Activated CD4-positive, alpha-beta T cell treated with anti-CD3 and anti-CD28 coated beads, Interleukin-2, amount 50 U/mL, for 24 hours (primary cell): ENCODE data around the gene SASH3.

ENCODE experiments used
- DNase-seq, 2 donors: peaks; one replicate each; pipeline ENCODE4 v3.0.0-alpha.2; 2020; ENCODE audit warnings: low read depth in 1 of 2, low spot score in 1 of 2

The SASH3 gene

DNA sequence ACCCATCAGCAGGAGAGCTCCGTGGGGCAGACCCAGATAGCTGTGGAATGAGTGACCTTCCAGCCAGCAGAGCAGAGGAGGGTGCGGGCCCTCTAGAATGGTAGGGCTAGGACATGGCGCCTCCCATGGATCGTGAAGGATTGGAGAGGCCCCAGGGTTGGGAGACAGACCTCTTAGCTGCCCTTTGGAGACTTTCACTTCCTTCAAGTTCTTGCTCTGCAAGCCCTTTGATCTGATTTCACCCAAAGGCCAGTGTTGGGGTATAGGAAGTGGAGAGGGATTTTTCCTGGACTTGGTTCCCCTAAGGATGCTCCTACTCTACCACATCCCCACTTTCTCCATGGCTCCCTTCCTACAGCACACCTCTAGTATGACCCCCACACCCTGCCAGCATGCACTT, 3.0 kb downstream of the SASH3 start:
- DNase-seq = no peak

DNA sequence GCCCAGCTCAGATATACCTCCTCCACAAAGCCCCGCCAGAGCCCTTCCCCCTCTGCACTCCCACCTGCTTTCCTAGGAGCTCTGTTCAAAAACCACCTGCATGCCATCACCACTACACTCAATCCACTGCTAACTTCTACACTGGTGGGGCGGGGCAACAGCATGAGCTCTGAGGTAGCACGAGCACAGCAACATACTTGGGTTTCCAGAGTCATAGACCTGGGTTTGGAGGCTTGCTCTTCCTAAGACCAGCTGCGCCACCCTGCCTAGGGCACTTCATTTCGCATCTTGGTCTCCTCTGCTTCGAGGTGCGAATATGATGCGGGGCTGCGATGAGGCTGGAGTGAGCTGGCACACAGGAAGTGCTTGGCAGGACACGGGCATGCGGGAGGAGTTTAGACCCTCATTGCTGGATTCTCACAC, 3.6 kb downstream of the SASH3 start:
- DNase-seq = no peak

DNA sequence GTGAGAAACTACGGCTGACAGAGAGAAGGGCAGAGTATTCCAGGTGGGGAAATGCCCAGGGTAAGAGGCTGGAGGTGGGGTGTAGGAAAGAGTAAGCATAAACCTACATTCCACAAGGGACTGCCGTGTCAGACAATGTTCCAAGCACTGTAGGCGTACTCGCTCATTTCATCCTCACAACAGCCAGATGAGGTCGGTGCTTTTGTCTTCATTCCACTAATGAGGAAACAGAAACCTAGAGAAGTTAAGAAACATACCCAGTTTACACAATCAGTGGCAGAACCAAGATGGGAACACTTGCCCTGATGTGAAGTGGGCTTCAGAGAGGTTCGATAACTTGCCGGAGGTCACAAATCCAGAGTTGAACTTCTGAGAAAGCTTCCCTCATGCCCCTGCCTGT, 4.6 kb downstream of the SASH3 start:
- DNase-seq = no peak

DNA sequence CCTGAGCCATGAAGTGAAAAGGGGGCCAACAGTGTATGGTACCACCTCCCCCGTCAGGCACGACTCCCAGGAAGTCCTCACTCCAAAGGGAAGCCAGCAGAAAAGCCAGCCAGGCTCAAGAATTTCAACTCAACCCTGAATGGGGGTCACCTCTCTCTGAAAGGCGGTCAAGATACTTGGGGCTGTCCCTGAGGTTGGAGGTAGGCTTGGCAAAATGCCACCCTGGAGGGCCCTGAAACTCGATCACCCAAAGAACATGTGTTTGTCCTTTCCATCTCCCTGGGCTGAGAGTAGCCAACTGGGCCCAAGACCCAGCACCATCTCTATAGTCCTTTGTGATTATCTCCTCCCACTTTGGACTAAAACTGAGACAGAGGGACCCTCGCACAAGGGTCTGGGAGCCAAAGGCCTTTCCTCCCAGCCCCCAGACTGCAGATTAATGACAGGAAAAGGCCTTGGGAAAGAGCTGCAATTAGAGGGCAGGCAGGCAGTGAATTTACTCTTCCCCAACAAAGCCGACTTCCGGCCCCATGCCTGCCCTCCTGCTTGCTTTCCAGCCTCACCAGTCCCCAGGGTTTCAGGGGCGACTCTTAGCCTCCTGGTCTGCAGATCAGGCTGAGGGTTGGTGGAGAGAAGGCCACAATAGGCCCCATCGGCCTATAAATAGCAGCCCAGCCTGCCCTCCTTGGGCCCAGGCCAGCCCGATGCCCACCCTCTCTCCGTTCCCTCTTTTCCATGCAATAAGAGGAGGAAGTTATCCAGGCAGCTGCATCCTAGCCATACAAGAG, 5.6 kb downstream of the SASH3 start:
- DNase-seq = no peak

DNA sequence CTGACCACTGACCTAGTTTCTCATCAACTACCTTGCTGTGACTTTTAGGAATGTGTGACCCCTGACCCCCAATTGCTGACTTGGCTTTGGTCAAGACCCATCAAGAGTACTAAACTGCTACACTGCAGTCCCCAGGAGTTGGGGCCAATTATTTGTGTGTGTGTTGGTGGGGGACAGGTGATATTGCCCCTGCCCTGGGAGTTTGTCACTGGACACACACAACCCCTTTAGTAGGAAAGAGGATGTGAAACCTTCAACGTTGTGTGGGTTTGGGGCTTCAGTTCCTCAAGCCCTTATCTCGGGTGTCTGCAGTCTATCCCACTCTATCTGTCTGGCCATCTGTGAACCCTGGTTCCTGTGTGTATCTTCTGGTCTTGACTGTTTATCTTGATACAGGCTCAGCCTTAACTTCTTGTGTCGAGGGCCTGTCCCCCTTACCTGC, 6.5 kb downstream of the SASH3 start:
- DNase-seq = no peak

GRCh38 chrX:129787336-129788055, 7.7 kb downstream of the SASH3 start:
- DNase-seq = no peak

DNA sequence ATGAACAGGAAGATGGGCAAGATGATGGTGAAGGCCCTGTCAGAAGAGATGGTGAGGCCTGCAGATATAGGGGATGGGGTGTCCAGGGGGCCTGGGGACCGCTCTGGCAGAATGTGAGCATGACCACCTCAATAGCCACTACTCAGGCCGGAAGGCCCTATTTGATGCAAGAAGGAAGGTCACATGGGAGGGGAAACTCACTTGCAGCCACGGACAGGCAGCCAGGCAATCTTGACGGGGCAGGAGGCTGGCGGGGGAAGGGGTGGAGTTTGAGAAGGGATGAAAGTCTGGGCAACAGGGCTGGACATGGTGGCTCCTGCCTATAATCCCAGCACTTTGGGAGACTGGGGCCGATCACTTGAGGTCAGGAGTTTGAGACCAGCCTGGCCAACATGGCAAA, 8.8 kb downstream of the SASH3 start:
- no peak for DNase-seq

GRCh38 chrX:129790146-129790545, 10.4 kb downstream of the SASH3 start:
- DNase-seq = no peak

DNA sequence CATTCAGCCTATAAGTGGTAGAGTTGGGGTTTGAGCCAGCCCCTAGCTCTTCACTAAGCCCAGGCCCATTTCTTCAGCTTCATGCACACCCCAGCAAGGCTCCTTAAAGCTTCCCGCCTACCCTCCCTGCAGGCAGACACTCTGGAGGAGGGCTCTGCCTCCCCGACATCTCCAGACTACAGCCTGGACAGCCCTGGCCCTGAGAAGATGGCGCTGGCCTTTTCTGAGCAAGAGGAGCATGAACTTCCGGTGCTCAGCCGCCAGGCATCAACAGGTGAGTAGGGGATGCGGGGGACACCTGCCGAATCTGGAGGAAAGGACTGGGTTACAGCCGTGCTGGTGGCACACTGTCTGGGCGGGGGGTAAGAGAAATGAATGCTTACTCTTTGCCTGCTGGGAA, 11.1 kb downstream of the SASH3 start:
- no peak for DNase-seq

- DNase-seq = no peak
These were observed 11.6 kb downstream of the SASH3 start for GRCh38 chrX:129791336-129791735.

- DNase-seq = no peak
These were observed 12.3 kb downstream of the SASH3 start for GRCh38 chrX:129791961-129792570.

- DNase-seq = no peak
These were observed 13.0 kb downstream of the SASH3 start for GRCh38 chrX:129792586-129793291.

DNA sequence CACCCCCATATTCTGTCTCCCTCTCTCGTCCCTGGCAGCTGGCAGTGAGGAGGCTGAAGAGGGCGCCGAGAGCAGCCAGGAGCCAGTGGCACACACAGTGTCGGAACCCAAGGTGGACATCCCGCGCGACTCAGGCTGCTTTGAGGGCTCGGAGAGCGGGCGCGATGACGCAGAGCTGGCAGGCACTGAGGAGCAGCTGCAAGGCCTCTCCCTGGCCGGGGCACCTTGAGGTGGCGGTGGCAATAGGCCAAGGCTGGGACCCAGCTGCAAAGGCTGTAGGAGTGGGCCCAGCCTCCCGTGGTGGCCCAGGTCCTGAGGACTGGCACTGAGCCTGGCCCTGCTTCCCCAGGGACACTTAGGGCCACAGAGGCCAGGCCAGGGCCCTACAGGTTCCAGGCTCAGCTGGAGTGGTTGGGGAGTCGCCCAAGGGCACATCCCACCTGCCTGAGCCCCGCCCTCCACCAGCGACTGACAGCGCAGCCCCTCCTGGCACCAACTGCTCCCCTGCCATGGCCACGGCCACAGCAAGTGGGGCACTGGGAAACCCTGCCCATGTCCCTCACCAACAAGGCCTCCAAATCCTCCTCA, 13.9 kb downstream of the SASH3 start:
- DNase-seq = no peak

DNA sequence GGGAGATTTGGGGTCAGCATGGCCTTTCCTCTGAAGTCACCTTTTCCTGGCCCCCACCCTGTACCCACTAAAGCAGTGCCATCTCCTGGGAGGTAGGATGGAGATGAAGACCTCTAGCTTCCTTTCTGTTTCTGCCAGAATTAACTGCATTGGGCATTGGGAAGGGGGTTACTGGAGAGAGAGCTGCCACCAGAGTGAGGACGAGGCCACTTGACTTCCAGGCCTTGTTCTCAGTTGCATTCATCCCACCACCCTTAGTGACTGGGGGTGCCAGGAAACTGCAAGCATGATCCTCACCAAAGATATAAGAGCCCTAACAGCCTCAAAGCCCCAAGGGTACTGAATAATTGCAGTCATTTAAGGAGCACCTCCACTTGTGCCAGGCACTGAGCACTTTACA, 15.8 kb downstream of the SASH3 start:
- no peak for DNase-seq

DNA sequence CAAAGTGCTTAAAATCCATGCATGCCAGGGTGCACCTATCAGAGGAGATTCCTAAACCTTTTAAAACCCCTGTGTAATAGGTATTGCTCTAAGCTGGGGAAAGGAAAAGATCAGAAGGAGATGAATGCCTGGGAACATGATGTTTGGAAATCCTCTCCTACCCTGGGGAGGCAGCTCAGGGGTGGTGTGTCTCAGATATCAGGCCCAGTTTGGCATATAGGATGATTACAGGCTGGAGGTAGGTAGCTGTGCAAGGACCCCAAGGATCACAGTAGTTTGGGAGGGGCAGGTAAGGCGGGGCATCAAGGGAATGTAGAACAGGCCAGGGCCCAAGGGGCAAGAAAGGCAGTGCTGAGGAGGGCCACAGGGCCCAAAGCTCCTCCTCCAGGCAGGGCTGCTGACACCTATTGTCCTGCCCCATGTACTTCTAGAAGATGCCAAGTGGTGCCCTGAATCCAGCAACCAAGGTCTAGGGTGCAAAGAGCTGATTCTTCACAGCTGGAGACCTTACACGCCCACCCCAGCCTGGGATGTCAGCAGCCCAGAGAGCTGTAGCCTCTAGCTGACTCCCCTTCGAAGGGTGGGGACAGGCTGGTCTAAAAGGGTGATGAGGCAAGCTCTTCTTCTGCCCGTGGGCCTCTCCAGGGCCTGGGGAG, 17.6 kb downstream of the SASH3 start:
- DNase-seq = no peak

DNA sequence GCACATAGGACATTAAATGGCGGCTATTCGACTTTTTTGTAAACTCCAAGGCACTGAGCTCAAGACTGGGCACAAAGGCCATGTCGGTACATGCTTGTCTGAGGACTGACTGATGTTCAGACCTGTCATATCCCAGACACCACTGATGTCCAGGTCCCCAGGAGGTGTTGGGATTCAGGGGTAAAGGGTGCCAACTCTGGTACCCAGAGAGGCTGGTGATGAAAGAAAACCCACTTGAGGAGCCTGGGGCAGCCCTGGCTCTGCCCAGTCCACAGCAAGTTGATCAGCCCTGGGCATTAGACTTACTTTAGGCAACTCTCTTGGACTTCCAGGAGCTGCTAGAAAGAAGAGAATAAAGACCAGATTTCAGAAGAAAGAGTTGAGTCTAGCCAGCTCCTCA, 18.7 kb downstream of the SASH3 start:
- no peak for DNase-seq

DNA sequence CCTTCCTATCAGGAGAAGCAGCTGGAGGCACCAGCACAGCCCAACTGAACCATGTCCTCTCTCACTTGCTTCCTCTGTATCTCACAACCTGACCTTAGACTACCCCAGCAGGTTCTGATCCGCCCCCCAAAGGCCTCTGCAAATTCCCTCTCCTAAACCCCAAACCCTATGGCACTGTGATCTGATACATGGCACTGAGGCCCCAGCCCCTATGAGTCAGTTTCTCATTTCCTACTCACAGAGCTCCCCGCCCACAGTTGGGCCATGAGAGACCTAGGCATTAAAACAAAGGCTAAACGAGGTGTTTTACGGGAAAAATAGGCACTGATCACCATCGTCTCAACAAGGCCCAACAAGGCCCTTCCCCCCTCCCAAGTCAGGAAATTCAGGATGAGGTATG, 19.1 kb downstream of the SASH3 start:
- DNase-seq = no peak

GRCh38 chrX:129800186-129800585, 20.4 kb downstream of the SASH3 start:
- no peak for DNase-seq

DNA sequence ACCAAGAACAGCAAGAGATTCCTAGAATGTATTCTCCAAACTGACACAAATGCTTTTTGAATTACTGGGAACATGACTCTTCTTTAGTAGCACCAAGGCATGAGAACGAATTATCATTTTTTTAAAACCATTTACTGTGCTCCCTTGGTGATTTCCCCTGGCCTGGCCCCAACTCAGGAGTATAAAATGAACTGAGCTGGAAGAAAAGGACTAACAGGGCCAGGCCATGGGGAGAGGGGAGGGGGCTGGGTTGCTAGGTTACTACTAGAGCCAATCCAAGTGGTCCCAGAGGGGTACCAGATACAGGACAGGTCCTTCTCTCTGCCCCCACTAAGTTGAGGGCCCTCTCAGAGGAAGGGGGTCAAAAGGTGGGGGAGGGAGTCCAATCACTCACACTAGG, 23.1 kb downstream of the SASH3 start:
- no peak for DNase-seq

GRCh38 chrX:129804806-129805205, 25.1 kb downstream of the SASH3 start:
- no peak for DNase-seq
